ENCODE results near the gene SDF4. TPM values are rescaled to one million over a fixed set of nuclear protein-coding genes. Genes with fewer than 3 reads are reported as not detected.
A peak's percentile ranks its signal among the peaks of the same experiment; 100 is the strongest.

Gene SDF4
- total RNA-seq, 1 experiment from 2014 or later: 122 TPM

- H3K4me1 Mint-ChIP-seq (ENCODE audit: insufficient read depth, unreplicated experiment): no peaks in the 10 kb centered on the region
- POLR2A ChIA-PET: interaction anchor here (1.4 to 1.5 kb wide), 2 partner anchors 10 to 11 kb away, joined by 3 to 4 read pairs; partner anchors contain the start of gene SDF4
- intact Hi-C loops (cut with micrococcal nuclease): no loop called here
- no peaks in the 10 kb centered on the region for H3K9me3 Mint-ChIP-seq (ENCODE audit: unreplicated experiment)
- BruUV-seq (replicated peaks): no TSS peak
- H3K4me3 Mint-ChIP-seq (ENCODE audit: unreplicated experiment): no peak overlapping the region
- no peak overlapping the region for H3K27ac Mint-ChIP-seq (ENCODE audit: low read depth, unreplicated experiment)
- TF ChIP-seq, protein P1, sequence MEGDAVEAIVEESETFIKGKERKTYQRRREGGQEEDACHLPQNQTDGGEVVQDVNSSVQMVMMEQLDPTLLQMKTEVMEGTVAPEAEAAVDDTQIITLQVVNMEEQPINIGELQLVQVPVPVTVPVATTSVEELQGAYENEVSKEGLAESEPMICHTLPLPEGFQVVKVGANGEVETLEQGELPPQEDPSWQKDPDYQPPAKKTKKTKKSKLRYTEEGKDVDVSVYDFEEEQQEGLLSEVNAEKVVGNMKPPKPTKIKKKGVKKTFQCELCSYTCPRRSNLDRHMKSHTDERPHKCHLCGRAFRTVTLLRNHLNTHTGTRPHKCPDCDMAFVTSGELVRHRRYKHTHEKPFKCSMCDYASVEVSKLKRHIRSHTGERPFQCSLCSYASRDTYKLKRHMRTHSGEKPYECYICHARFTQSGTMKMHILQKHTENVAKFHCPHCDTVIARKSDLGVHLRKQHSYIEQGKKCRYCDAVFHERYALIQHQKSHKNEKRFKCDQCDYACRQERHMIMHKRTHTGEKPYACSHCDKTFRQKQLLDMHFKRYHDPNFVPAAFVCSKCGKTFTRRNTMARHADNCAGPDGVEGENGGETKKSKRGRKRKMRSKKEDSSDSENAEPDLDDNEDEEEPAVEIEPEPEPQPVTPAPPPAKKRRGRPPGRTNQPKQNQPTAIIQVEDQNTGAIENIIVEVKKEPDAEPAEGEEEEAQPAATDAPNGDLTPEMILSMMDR (IDR thresholded peaks at IDR 0.05; ENCODE audit: unreplicated experiment): no peak
- H3K27me3 Mint-ChIP-seq (ENCODE audit: insufficient read depth, unreplicated experiment): no peaks in the 10 kb centered on the region
- CTCF ChIA-PET: interaction anchor here (0.5 kb wide), 1 partner anchor 120 kb away, joined by 3 read pairs; no protein-coding TSS in a partner anchor
- no peak for DNase-seq (ENCODE audit: unreplicated experiment)
- no peaks in the 10 kb centered on the region for H3K36me3 Mint-ChIP-seq (ENCODE audit: insufficient read depth, unreplicated experiment)
Measured at GRCh38 chr1:1241588-1242219, 9.9 kb upstream of the SDF4 start.

- Mint-ChIP-seq H3K27me3 (ENCODE audit: insufficient read depth, unreplicated experiment) (no peaks in the 10 kb centered on the region), H3K27ac (ENCODE audit: low read depth, unreplicated experiment) (no peak overlapping the region), H3K36me3 (ENCODE audit: insufficient read depth, unreplicated experiment) (no peaks in the 10 kb centered on the region), H3K9me3 (ENCODE audit: unreplicated experiment) (no peaks in the 10 kb centered on the region), H3K4me1 (ENCODE audit: insufficient read depth, unreplicated experiment) (no peaks in the 10 kb centered on the region), H3K4me3 (ENCODE audit: unreplicated experiment) (no peak overlapping the region)
- TF ChIP-seq, protein P1 (IDR thresholded peaks at IDR 0.05; ENCODE audit: unreplicated experiment): no peak
- BruUV-seq (replicated peaks): no TSS peak
- intact Hi-C loops (cut with micrococcal nuclease): no loop called here
- ChIA-PET POLR2A (interaction anchor here (0.6 to 1.5 kb wide), 2 partner anchors 10 to 158 kb away, joined by 3 to 4 read pairs; partner anchors contain the start of gene CCNL2), CTCF (no interaction called here)
- no peak for DNase-seq (ENCODE audit: unreplicated experiment)
Measured at GRCh38 chr1:1240822-1241587, 9.2 kb upstream of the SDF4 start.

- no peaks in the 10 kb centered on the region for H3K4me1 Mint-ChIP-seq (ENCODE audit: insufficient read depth, unreplicated experiment)
- H3K36me3 Mint-ChIP-seq (ENCODE audit: insufficient read depth, unreplicated experiment): no peaks in the 10 kb centered on the region
- intact Hi-C loops (cut with micrococcal nuclease): no loop called here
- no TSS peak for BruUV-seq (replicated peaks)
- no peaks in the 10 kb centered on the region for H3K9me3 Mint-ChIP-seq (ENCODE audit: unreplicated experiment)
- H3K27me3 Mint-ChIP-seq (ENCODE audit: insufficient read depth, unreplicated experiment): no peaks in the 10 kb centered on the region
- TF ChIP-seq, protein P1 (IDR thresholded peaks at IDR 0.05; ENCODE audit: unreplicated experiment): no peak
- no peak overlapping the region for H3K27ac Mint-ChIP-seq (ENCODE audit: low read depth, unreplicated experiment)
- no peak overlapping the region for H3K4me3 Mint-ChIP-seq (ENCODE audit: unreplicated experiment)
- POLR2A ChIA-PET: interaction anchor here (0.6 to 1.5 kb wide), 2 partner anchors 10 to 159 kb away, joined by 3 to 4 read pairs; partner anchors contain the start of gene CCNL2
- CTCF ChIA-PET: interaction anchor here (0.7 kb wide), 1 partner anchor 57 kb away, joined by 3 read pairs; no protein-coding TSS in a partner anchor
- no peak for DNase-seq (ENCODE audit: unreplicated experiment)
Measured at GRCh38 chr1:1240348-1240732, 8.5 kb upstream of the SDF4 start.

DNA sequence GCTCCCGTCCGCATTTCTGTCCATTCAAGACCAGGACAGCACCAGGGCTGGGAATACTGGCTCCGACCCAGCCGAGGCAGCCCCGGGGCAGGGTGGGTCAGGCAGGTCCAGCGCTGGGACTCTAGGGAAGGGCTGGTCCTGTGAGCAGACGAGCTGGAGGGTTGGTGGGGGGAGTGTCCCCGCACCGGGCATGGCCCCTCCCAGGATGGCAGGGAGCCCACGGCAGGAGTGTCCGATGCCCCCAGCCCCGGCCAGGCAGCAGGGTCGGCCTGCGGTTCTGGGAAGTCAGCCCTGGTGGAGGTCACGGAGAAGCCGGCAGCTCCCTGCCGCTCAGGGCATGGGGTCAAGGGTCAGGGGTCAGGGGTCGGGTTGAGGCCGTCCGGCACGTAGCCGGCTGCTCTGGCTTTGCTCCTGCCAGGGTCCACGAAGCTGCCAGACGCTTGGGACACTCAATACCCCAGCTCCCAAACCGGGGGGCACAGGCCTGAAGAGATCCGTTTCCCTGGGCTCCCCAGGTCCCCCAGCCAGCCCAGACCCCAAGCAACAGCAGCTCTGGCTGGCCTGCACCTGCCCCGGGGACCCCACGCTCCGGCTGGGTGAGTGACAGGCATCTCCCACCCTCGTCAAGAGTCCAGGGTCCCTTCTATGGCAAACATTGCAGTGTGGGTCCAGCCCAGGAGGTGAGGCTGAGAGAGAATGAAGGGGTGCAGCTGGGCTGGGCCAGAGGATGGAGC is 8.0 kb upstream of the SDF4 start:
- Mint-ChIP-seq H3K4me1 (ENCODE audit: insufficient read depth, unreplicated experiment) (no peaks in the 10 kb centered on the region), H3K36me3 (ENCODE audit: insufficient read depth, unreplicated experiment) (no peaks in the 10 kb centered on the region), H3K27ac (ENCODE audit: low read depth, unreplicated experiment) (no peak overlapping the region), H3K27me3 (ENCODE audit: insufficient read depth, unreplicated experiment) (no peaks in the 10 kb centered on the region), H3K9me3 (ENCODE audit: unreplicated experiment) (no peaks in the 10 kb centered on the region), H3K4me3 (ENCODE audit: unreplicated experiment) (no peak overlapping the region)
- intact Hi-C loops (cut with micrococcal nuclease): no loop called here
- no TSS peak for BruUV-seq (replicated peaks)
- ChIA-PET POLR2A (interaction anchor here (0.6 to 1.5 kb wide), 5 partner anchors 9 to 159 kb away, joined by 3 to 6 read pairs (median 5); partner anchors contain the start of gene CCNL2), CTCF (interaction anchor here (0.7 to 0.8 kb wide), 3 partner anchors 11 to 117 kb away, joined by 3 read pairs; no protein-coding TSS in a partner anchor)
- DNase-seq (ENCODE audit: unreplicated experiment): peak; percentile 13
- TF ChIP-seq, protein P1 (IDR thresholded peaks at IDR 0.05; ENCODE audit: unreplicated experiment): no peak

All from MCF 10A (cell line).